Calu3 (cell line): ENCODE data around the gene TLL2. TPM values are rescaled to one million over a fixed set of nuclear protein-coding genes. Genes with fewer than 3 reads are reported as not detected.

ENCODE experiments used
- BruUV-seq: library from RNA; stranded (reverse); fragments of 400-500 nt; replicated peaks from 2 replicates; lab custom pipeline; 2021; lab: Mats Ljungman, UMichigan
- CTCF ChIA-PET: fragments of 300-600 bp; sonication (Branson Sonifier 250); formaldehyde crosslinking; loops from one replicate; lab custom pipeline; 2022; ENCODE audit warnings: antibody characterized with exemption; lab: Charles Lee
- DNase-seq: peaks from one replicate; pipeline ENCODE4 v3.0.0; 2022
- H3K27ac Mint-ChIP-seq: one replicate; pipeline ENCODE4 v1.8.0; 2022; ENCODE audit warnings: mixed read lengths; ENCODE audit not compliant: unreplicated experiment
- H3K27me3 Mint-ChIP-seq: one replicate; pipeline ENCODE4 v1.8.0; 2022; ENCODE audit warnings: mixed read lengths; ENCODE audit not compliant: unreplicated experiment
- H3K36me3 Mint-ChIP-seq: one replicate; pipeline ENCODE4 v1.8.0; 2022; ENCODE audit warnings: mild to moderate bottlenecking, moderate library complexity, mixed read lengths; ENCODE audit not compliant: insufficient read depth, unreplicated experiment
- H3K4me1 Mint-ChIP-seq: one replicate; pipeline ENCODE4 v1.8.0; 2022; ENCODE audit warnings: mild to moderate bottlenecking, low read depth, mixed read lengths; ENCODE audit not compliant: unreplicated experiment
- H3K4me3 Mint-ChIP-seq: one replicate; pipeline ENCODE4 v1.8.0; 2022; ENCODE audit warnings: mild to moderate bottlenecking, low read depth, moderate library complexity, mixed read lengths; ENCODE audit not compliant: unreplicated experiment
- H3K9me3 Mint-ChIP-seq: one replicate; pipeline ENCODE4 v1.8.0; 2022; ENCODE audit warnings: low read depth, mixed read lengths; ENCODE audit not compliant: unreplicated experiment
- CTCF ChIP-seq: fragments of 200-600 bp; IDR thresholded peaks from one replicate; pipeline ENCODE4 v1.8.0; 2022; ENCODE audit warnings: antibody characterized with exemption; ENCODE audit not compliant: unreplicated experiment
- intact Hi-C: fragments of 100-400 bp; cut with micrococcal nuclease; formaldehyde crosslinking; loops from one replicate; pipeline ENCODE4 v1.10.0; 2022; ENCODE audit not compliant: unreplicated experiment
- total RNA-seq: library from RNA; stranded (reverse); gene quantifications from 2 replicates; pipeline ENCODE4 v1.2.3, GENCODE V29; 2022

The TLL2 gene
- total RNA-seq, 1 experiment from 2014 or later: 0.66 TPM

GRCh38 chr10:96333101-96333500, 180.6 kb downstream of the TLL2 start:
- no peak for TF ChIP-seq CTCF
- Mint-ChIP-seq H3K9me3 (no peaks in the 10 kb centered on the region), H3K27ac (no peak overlapping the region), H3K36me3 (no peaks in the 10 kb centered on the region), H3K27me3 (peaks cover 74% of the 10 kb centered on the region), H3K4me3 (no peak overlapping the region), H3K4me1 (no peaks in the 10 kb centered on the region)
- CTCF ChIA-PET: no interaction called here
- intact Hi-C loops: no loop called here
- DNase-seq: no peak
- no TSS peak for BruUV-seq

GRCh38 chr10:96327462-96327861, 186.3 kb downstream of the TLL2 start:
- CTCF ChIA-PET: no interaction called here
- BruUV-seq: no TSS peak
- no peaks in the 10 kb centered on the region for H3K9me3 Mint-ChIP-seq
- intact Hi-C loops: no loop called here
- H3K4me1 Mint-ChIP-seq: no peaks in the 10 kb centered on the region
- DNase-seq: no peak
- no peaks in the 10 kb centered on the region for H3K36me3 Mint-ChIP-seq
- H3K4me3 Mint-ChIP-seq: no peak overlapping the region
- peaks cover 74% of the 10 kb centered on the region for H3K27me3 Mint-ChIP-seq
- TF ChIP-seq CTCF: no peak
- H3K27ac Mint-ChIP-seq: no peak overlapping the region

- Mint-ChIP-seq H3K27me3 (peaks cover 58% of the 10 kb centered on the region), H3K4me3 (no peak overlapping the region), H3K4me1 (no peaks in the 10 kb centered on the region), H3K36me3 (no peaks in the 10 kb centered on the region), H3K9me3 (no peaks in the 10 kb centered on the region), H3K27ac (no peak overlapping the region)
- no peak for TF ChIP-seq CTCF
- CTCF ChIA-PET: no interaction called here
- no peak for DNase-seq
- intact Hi-C loops: no loop called here
- BruUV-seq: no TSS peak
Measured at GRCh38 chr10:96325719-96326373, 187.9 kb downstream of the TLL2 start.

- H3K27ac Mint-ChIP-seq: no peak overlapping the region
- CTCF ChIA-PET: no interaction called here
- no peaks in the 10 kb centered on the region for H3K36me3 Mint-ChIP-seq
- H3K27me3 Mint-ChIP-seq: peaks cover 52% of the 10 kb centered on the region
- intact Hi-C loops: no loop called here
- TF ChIP-seq CTCF: no peak
- no peaks in the 10 kb centered on the region for H3K9me3 Mint-ChIP-seq
- DNase-seq: no peak
- BruUV-seq: no TSS peak
- H3K4me3 Mint-ChIP-seq: no peak overlapping the region
- H3K4me1 Mint-ChIP-seq: no peaks in the 10 kb centered on the region
Measured at GRCh38 chr10:96324447-96324846, 189.3 kb downstream of the TLL2 start.
